ENCODE measurements around the gene NDUFV3. TPM values are rescaled to one million over a fixed set of nuclear protein-coding genes. Genes with fewer than 3 reads are reported as not detected.

Gene NDUFV3
- total RNA-seq, 4 donors from 2014 or later, result 45.4 to 79.0 (median 51.9) TPM

DNA sequence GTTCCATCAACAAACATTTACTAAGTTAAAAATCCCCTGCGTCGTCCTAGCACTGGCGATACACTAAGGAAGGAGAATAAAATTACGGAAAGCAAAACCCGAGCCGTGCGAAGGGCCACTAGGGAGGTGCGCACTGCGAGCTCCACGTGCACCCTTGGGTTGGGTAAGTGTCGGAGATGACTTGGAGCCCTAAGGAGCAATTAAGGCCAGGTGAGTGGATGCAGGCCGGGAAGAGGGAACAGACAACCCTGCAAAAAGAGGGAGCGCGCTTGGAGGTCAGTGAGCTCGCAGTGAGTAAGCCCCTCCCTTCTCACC, 14.5 kb upstream of the NDUFV3 start:
- DNase-seq (ENCODE audit: low spot score) (no peak), ATAC-seq (ENCODE audit: low FRiP score) (no peak)
- TF ChIP-seq CTCF (IDR thresholded peaks at IDR 0.05), result no peak

DNA sequence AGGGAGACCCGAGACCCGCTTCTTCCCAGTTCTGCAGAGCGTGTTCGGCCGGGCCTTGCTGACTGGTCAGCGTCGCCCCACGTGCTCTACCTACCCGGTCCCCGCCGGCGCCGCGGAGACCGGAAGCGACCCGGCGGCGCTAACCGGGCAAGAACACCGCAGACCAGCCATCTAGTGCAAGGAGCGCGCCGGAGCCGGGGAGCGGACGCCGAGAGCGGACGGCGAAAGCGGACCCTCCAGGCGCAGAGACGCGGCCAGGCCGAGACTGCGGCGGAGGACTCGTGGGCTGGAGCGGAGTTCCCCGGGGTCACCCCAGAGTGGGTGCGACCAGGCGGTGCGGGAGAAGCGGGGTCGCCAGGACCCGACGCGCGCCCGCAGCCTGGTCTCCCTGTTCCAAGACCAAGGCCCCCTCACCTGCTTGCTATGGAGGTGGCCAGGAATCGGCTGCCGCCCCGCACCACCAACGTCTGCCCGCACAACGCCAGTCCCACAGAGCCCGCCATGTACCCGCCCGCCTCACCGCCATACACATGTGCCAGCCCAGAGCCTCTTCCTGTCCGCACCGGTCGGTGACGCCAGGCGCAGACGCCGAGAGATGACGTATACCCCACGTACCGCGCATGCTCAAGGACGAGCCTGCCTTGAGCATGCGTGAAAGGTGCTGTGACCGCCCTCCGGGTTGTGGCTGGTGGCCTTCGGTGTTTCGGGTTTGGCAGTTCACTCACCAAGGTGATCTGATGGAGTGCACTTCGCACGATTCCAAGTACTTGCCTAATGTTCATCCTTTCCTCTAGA, 13.9 kb upstream of the NDUFV3 start, which contains the start of gene WDR4:
Gene WDR4, minus strand, starts transcription at position 547 of the 795 bp plus-strand sequence. Its CDS starts 44 bp downstream, at position 503.
- no peak for TF ChIP-seq CTCF (IDR thresholded peaks at IDR 0.05)
- DNase-seq (ENCODE audit: low spot score), result peak; percentile 91
- peak; percentile 99 for ATAC-seq (ENCODE audit: low FRiP score)

- DNase-seq (ENCODE audit: low spot score) (no peak), ATAC-seq (ENCODE audit: low FRiP score) (no peak)
Observed at GRCh38 chr21:42880352-42880751, 12.8 kb upstream of the NDUFV3 start.

GRCh38 chr21:42883921-42884320, 9.2 kb upstream of the NDUFV3 start:
- ATAC-seq (ENCODE audit: low FRiP score) (no peak), DNase-seq (ENCODE audit: low spot score) (no peak)
- no peak for TF ChIP-seq CTCF (IDR thresholded peaks at IDR 0.05)

More at GRCh38 chr21:42880352-42880751, 12.8 kb upstream of the NDUFV3 start:
- TF ChIP-seq CTCF (IDR thresholded peaks at IDR 0.05), result no peak

DNA sequence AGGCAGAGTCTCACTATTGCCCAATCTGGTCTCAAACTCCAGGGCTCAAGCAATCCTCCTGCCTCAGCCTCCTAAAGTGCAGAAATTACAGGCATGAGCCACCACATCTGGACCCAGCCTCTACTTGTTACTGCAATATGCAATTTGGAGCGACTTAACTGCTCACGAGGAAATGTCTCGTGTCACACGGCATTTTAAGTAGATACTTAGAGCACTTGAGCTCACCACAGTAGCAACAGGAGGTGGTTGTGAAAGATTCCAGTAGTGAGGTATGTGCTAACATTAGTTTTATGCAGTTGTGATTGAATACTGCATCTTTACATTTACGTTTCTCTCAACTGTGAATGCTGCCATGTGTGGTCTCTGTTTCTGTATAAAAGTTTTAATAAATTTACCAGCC, 5.8 kb upstream of the NDUFV3 start:
- TF ChIP-seq CTCF (IDR thresholded peaks at IDR 0.05), result no peak
- ATAC-seq (ENCODE audit: low FRiP score) (no peak), DNase-seq (ENCODE audit: low spot score) (no peak)

GRCh38 chr21:42892582-42892930, 553 bp upstream of the NDUFV3 start:
- ATAC-seq (ENCODE audit: low FRiP score), result no peak

More at GRCh38 chr21:42892582-42892930, 553 bp upstream of the NDUFV3 start:
- no peak for DNase-seq (ENCODE audit: low spot score)
- TF ChIP-seq CTCF (IDR thresholded peaks at IDR 0.05), result no peak

Measured in omental fat pad (tissue), 4 donors.